Panc1 (cell line): Measurements from ENCODE around the gene PSMB11.

Source experiments
- POLR2AphosphoS5 ChIP-seq: IDR thresholded peaks from 2 replicates; pipeline ENCODE4 v1.6.1; 2012; ENCODE audit warnings: mild to moderate bottlenecking, low read depth, low read length, moderate library complexity
- TF ChIP-seq, protein P1 (sequence below): fragments of 450-650 bp; IDR thresholded peaks from 2 replicates; pipeline ENCODE4 v1.5.1; 2017; ENCODE audit warnings: mild to moderate bottlenecking
- TF ChIP-seq, protein P2 (sequence below), 2 experiments: IDR thresholded peaks; 2 replicates each; pipeline ENCODE4 v1.6.1; 2011 to 2012; ENCODE audit warnings: low read depth in 2 of 2, control low read depth in 1 of 2, low read length in 1 of 2, mild to moderate bottlenecking in 1 of 2, moderate library complexity in 1 of 2; ENCODE audit not compliant: insufficient read depth in 1 of 2

DNA sequence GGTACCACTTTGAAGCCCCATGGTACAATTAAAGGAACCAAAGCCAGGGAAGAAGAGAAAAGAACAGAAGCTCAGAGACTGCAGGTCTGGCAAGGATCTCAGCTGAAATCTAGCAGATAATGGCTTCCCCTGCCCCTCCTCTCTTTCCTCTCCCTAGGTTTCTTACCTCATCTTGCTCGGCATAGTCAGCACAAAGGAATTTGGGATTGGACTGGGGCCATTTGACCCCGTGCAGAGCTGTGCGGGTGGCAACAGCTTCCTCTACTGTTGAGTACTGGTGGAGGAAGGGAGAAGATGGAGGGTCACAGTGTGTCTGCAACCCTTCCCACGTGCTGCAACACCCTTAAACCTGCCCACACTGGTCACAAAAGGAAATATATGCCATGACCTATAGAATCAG, 20.0 kb downstream of the PSMB11 start:
- TF ChIP-seq, protein P1, sequence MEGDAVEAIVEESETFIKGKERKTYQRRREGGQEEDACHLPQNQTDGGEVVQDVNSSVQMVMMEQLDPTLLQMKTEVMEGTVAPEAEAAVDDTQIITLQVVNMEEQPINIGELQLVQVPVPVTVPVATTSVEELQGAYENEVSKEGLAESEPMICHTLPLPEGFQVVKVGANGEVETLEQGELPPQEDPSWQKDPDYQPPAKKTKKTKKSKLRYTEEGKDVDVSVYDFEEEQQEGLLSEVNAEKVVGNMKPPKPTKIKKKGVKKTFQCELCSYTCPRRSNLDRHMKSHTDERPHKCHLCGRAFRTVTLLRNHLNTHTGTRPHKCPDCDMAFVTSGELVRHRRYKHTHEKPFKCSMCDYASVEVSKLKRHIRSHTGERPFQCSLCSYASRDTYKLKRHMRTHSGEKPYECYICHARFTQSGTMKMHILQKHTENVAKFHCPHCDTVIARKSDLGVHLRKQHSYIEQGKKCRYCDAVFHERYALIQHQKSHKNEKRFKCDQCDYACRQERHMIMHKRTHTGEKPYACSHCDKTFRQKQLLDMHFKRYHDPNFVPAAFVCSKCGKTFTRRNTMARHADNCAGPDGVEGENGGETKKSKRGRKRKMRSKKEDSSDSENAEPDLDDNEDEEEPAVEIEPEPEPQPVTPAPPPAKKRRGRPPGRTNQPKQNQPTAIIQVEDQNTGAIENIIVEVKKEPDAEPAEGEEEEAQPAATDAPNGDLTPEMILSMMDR = no peak
- no peak for TF ChIP-seq POLR2AphosphoS5
- TF ChIP-seq, protein P2, sequence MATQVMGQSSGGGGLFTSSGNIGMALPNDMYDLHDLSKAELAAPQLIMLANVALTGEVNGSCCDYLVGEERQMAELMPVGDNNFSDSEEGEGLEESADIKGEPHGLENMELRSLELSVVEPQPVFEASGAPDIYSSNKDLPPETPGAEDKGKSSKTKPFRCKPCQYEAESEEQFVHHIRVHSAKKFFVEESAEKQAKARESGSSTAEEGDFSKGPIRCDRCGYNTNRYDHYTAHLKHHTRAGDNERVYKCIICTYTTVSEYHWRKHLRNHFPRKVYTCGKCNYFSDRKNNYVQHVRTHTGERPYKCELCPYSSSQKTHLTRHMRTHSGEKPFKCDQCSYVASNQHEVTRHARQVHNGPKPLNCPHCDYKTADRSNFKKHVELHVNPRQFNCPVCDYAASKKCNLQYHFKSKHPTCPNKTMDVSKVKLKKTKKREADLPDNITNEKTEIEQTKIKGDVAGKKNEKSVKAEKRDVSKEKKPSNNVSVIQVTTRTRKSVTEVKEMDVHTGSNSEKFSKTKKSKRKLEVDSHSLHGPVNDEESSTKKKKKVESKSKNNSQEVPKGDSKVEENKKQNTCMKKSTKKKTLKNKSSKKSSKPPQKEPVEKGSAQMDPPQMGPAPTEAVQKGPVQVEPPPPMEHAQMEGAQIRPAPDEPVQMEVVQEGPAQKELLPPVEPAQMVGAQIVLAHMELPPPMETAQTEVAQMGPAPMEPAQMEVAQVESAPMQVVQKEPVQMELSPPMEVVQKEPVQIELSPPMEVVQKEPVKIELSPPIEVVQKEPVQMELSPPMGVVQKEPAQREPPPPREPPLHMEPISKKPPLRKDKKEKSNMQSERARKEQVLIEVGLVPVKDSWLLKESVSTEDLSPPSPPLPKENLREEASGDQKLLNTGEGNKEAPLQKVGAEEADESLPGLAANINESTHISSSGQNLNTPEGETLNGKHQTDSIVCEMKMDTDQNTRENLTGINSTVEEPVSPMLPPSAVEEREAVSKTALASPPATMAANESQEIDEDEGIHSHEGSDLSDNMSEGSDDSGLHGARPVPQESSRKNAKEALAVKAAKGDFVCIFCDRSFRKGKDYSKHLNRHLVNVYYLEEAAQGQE (IDR thresholded peaks at IDR 0.05; ENCODE audit: insufficient read depth in 1 of 2, low read depth in 2 of 2, low read length in 1 of 2) = no peak
